ENCODE results near the gene TNIK.

- TF ChIP-seq POLR2A (IDR thresholded peaks at IDR 0.05) (no peak), CTCF (IDR thresholded peaks at IDR 0.05) (no peak), POLR2AphosphoS5 (IDR thresholded peaks at IDR 0.05) (no peak)
Observed at GRCh38 chr3:171416666-171417065, 43.5 kb downstream of the TNIK start.

All from stomach (tissue), 4 donors.